GM12892 (cell line): ENCODE measurements around the gene METAP2.

Experiments
- DNase-seq: peaks from one replicate; pipeline ENCODE4 v3.0.0; 2011; ENCODE audit not compliant: insufficient read length
- FAIRE-seq: peaks from 2 replicates; lab custom pipeline; 2011; peaks lifted over from hg19 to GRCh38; lab: Jason Lieb, UNC
- POLR2A ChIP-seq: IDR thresholded peaks from 2 replicates; pipeline ENCODE4 v1.6.1; 2011; ENCODE audit warnings: low read depth, low read length, control low read depth
- POLR2AphosphoS5 ChIP-seq: IDR thresholded peaks from 2 replicates; pipeline ENCODE4 v1.6.1; 2011; ENCODE audit warnings: low read depth, low read length, control low read depth
- TAF1 ChIP-seq: IDR thresholded peaks from 2 replicates; pipeline ENCODE4 v1.6.1; 2011; ENCODE audit warnings: low read depth, mild to moderate bottlenecking, control low read depth, low read length, borderline replicate concordance

METAP2 gene

DNA sequence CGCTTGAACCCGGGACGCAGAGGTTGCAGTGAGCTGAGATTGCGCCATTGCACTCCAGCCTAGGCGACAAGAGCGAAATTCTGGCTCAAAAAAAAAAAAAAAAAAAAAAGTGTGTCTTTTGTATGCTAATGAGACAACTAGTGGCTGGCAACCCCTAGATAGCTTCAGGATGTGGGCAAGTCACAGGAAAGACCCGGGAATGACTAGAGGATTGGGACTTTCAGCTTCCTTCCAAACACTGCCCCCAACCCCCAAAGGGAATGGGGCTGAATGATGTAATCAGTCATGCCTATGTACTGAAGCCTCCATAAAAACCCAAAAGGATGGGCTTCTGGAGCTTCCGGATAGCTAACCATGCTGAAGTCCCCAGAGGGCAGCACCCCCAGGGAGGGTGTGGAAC is 48.7 kb downstream of the METAP2 start:
- FAIRE-seq, result no peak
- no peak for TF ChIP-seq POLR2A
- no peak for TF ChIP-seq POLR2AphosphoS5
- TF ChIP-seq TAF1, result no peak
- no peak for DNase-seq

DNA sequence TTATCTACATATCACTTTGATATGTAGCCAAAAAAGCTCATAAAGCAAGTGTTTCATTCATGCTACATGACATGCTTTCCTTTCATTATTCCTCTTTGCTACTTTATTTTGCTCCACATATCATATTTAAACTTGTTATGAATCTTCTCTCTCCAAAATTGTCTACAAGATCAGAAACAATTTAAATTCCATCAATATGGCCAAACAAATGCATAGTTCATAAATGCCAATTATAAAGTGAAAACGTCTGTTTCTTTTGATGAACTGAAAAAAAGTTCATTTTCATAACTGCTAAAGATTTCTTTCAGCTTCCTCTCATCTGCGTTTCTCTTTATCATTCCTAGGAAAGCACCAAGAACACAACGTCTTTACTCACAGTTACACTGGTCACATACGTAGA is 54.5 kb downstream of the METAP2 start:
- TF ChIP-seq POLR2AphosphoS5 (no peak), POLR2A (no peak), TAF1 (no peak)

GRCh38 chr12:95529693-95530225 is 55.8 kb downstream of the METAP2 start:
- FAIRE-seq (no peak), DNase-seq (no peak)
- no peak for TF ChIP-seq TAF1
- no peak for TF ChIP-seq POLR2AphosphoS5
- TF ChIP-seq POLR2A, result no peak

More for the DNA sequence above, 54.5 kb downstream of the METAP2 start:
- DNase-seq (no peak), FAIRE-seq (no peak)

DNA sequence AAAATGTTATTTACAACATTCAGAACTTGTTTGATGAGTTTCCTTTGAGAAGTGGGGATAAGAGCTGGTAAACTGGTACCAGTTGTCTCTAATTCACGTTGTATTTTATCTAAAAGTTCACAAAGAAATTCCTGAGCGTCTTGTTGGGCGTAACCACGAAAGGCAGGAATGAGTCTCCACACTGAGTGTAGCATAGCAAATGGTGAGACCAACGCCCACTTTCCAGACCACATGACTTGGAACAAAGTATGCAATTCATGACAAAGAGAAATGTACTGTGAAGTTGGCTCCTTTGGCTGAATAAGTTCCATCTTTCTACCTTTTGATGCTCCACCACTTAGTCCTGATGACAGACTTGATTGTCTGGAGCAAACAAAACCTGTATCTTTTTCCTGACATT is 58.9 kb downstream of the METAP2 start:
- DNase-seq (no peak), FAIRE-seq (no peak)
- TF ChIP-seq POLR2AphosphoS5 (no peak), POLR2A (no peak), TAF1 (no peak)

DNA sequence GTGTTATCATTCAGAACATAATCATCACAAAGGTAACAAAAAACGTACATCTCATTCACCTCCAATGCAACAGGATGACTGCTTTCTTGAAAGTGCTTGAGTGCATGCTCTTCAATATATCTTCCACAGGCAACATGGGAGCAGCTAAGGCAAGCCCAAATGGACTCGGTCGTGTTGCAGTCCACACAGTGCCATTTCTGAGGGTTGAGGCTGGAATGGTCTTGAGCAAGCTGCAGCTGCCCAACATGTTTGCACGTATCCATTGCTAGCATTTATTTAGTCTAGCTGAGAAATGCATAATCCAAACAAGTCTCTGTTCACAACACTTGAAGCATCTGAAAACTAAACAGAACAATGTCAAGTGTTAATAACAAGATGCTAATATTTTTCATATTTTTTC is 60.0 kb downstream of the METAP2 start:
- no peak for DNase-seq
- TF ChIP-seq POLR2A (no peak), POLR2AphosphoS5 (no peak), TAF1 (no peak)
- peak; percentile 21 for FAIRE-seq

DNA sequence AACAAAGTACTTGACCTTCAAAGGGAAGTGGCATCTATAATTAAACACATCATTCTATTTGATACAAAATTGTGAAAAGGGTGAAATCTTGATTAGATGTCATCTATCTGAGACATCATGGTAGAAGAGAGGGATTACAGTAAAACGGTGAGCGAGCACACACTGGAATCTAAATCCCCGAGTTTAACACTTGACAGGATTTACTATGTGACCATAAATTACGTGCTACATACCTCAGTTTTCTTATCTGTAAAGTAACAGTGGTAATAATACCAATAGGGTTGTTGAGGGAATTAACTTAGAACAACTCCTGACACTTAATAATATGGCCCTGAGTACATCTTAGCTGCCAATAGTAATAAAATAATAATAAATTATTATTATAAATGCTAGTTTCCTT is 64.1 kb downstream of the METAP2 start:
- no peak for TF ChIP-seq POLR2AphosphoS5
- TF ChIP-seq TAF1, result no peak
- TF ChIP-seq POLR2A, result no peak
- FAIRE-seq (no peak), DNase-seq (no peak)

GRCh38 chr12:95538656-95539055 is 64.7 kb downstream of the METAP2 start:
- DNase-seq (no peak), FAIRE-seq (no peak)
- TF ChIP-seq POLR2AphosphoS5, result no peak
- TF ChIP-seq TAF1, result no peak
- no peak for TF ChIP-seq POLR2A

GRCh38 chr12:95541436-95541835 is 67.5 kb downstream of the METAP2 start:
- FAIRE-seq, result no peak
- DNase-seq, result no peak
- TF ChIP-seq TAF1, result no peak
- TF ChIP-seq POLR2AphosphoS5, result no peak
- TF ChIP-seq POLR2A, result no peak

DNA sequence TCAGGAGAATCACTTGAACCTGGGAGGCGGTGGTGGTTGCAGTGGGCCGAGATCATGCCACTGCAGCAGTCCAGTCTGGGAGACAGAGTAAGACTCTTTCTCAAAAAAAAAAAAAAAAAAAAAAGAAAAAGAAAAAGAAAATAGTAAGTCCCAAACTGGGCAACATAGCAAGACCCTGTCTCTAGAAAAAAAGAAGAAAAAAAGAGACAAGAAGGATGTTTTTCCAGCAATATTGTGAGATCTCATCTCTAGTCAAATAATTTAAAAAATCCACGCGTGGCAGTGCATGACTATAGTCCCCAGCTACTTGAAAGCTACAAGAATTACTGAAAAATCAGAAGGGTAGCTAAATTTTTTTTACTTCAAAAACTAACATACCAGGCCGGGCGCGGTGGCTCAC is 69.4 kb downstream of the METAP2 start:
- TF ChIP-seq POLR2AphosphoS5 (no peak), TAF1 (no peak)
- no peak for DNase-seq
- no peak for FAIRE-seq

- FAIRE-seq (no peak), DNase-seq (no peak)
Observed at GRCh38 chr12:95544756-95545155, 70.8 kb downstream of the METAP2 start.

GRCh38 chr12:95545303-95545702 is 71.4 kb downstream of the METAP2 start:
- no peak for FAIRE-seq
- TF ChIP-seq POLR2A (no peak), POLR2AphosphoS5 (no peak), TAF1 (no peak)

More at GRCh38 chr12:95544756-95545155, 70.8 kb downstream of the METAP2 start:
- no peak for TF ChIP-seq POLR2A
- no peak for TF ChIP-seq TAF1
- TF ChIP-seq POLR2AphosphoS5, result no peak

DNA sequence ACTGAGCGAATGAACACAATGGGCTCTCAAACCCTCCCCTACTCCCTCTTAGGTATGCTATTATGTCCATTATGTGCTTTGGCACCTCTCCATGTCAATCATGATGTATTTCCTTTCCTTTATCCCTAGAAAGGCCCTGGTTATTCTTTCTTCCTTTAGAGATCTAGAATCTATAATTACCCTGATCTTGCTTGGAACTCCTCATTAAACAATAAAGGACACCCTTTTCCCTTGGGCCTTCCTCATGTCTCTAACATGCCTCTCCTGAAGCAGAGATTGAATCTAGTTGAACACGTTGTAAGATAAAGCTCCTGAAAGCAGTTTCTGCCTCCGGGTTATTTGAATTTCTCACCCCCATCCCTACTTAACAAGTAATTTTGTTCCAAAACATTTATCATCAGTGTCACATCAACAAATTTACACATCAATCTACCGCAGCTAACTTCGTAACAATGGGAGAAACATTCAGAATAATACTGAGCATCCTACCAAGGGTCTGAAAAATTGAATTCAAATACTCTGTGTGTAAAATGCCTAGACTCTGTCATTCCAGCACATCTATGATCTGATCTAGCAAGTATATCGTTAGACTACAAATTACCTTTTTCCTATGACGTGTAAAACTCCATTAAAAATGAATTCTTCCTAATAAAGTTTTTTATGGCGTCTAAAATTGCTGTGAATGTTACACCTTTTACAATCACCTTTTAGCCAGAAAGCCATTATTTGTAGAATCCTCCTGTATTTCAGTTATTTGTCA is 72.0 kb downstream of the METAP2 start:
- no peak for TF ChIP-seq TAF1
- TF ChIP-seq POLR2A, result no peak
- no peak for TF ChIP-seq POLR2AphosphoS5
- FAIRE-seq (no peak), DNase-seq (no peak)

More at GRCh38 chr12:95545303-95545702, 71.4 kb downstream of the METAP2 start:
- DNase-seq, result no peak
